ENCODE data around the gene PDCD10.

PDCD10 gene

GRCh38 chr3:167653155-167653554 is 81.5 kb downstream of the PDCD10 start:
- TF ChIP-seq CTCF (IDR thresholded peaks at IDR 0.05) = no peak

- no peak for TF ChIP-seq CTCF (IDR thresholded peaks at IDR 0.05)
Observed at GRCh38 chr3:167651826-167652225, 82.9 kb downstream of the PDCD10 start.

- no peak for TF ChIP-seq CTCF (IDR thresholded peaks at IDR 0.05)
Observed at GRCh38 chr3:167650459-167650858, 84.2 kb downstream of the PDCD10 start.

DNA sequence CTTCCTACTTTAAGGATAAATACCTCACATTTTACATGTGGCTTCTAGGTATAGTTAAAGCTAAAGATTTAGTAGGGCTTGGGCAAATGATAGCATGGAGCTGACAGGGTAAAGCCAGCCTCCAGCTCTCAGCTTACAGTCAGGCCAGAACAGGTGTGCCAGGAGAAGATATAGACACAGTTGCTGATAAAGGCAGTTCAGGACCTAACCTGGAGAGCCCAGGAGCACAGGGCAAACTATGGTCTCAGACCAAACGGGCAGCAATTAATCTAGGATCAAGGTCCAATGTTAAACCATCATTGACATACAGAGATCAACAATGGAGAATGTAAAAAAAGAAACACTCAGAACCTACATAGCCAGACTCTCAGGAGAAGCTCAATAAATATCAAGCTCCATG is 84.9 kb downstream of the PDCD10 start:
- TF ChIP-seq CTCF (IDR thresholded peaks at IDR 0.05) = no peak

DNA sequence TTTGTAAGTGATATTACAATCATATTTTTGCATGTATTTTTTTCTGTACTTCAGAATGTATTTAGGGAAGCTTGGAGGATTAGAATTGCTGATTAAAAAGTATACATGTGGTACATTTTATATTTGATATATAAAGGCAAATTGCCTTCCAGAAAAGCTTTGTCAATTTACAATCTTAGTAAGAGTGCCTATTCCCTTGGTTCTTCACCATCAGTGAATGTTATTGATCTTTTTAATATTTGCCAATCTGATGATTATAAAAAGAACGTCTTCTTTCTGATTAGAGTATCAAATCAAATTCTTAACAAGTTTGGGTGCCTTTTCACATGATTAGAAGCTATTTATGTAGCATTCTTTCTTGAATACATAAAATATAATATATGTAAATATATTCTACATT is 90.1 kb downstream of the PDCD10 start:
- no peak for TF ChIP-seq CTCF (IDR thresholded peaks at IDR 0.05)

Measured in LNCAP (cell line).